HG02571 (cell line): ENCODE results near the gene NCOA7.
"Not testable (repeated sequence)": the region's sequence is repeated elsewhere in the genome, so short reads cannot be mapped to it uniquely, and the experiment has no call there.

ENCODE experiments used
- ATAC-seq: cut with Tn5 transposase; IDR thresholded peaks from one replicate; pipeline ENCODE4 v1.9.1; 2021; ENCODE audit warnings: mild to moderate bottlenecking, moderate library complexity; ENCODE audit not compliant: unreplicated experiment

The NCOA7 gene

GRCh38 chr6:125835221-125835744, 44.5 kb downstream of the NCOA7 start:
- ATAC-seq, result no peak

GRCh38 chr6:125836466-125836865, 45.7 kb downstream of the NCOA7 start:
- no peak for ATAC-seq

GRCh38 chr6:125839471-125839870, 48.7 kb downstream of the NCOA7 start:
- ATAC-seq, result no peak

- ATAC-seq, result no peak
Measured at GRCh38 chr6:125839879-125840278, 49.1 kb downstream of the NCOA7 start.

- no peak for ATAC-seq
Measured at GRCh38 chr6:125841356-125842090, 50.8 kb downstream of the NCOA7 start.

GRCh38 chr6:125842091-125842626, 51.4 kb downstream of the NCOA7 start:
- ATAC-seq, result no peak

GRCh38 chr6:125843593-125843992, 52.8 kb downstream of the NCOA7 start:
- ATAC-seq, result no peak

- ATAC-seq, result no peak
Measured at GRCh38 chr6:125844989-125845388, 54.2 kb downstream of the NCOA7 start.

- no peak for ATAC-seq
Measured at GRCh38 chr6:125846292-125847024, 55.7 kb downstream of the NCOA7 start.

- ATAC-seq, result not testable (repeated sequence)
Measured at GRCh38 chr6:125848286-125848685, 57.5 kb downstream of the NCOA7 start.

- ATAC-seq, result no peak
Measured at GRCh38 chr6:125850361-125850760, 59.6 kb downstream of the NCOA7 start.

- no peak for ATAC-seq
Measured at GRCh38 chr6:125852587-125852986, 61.8 kb downstream of the NCOA7 start.

GRCh38 chr6:125853168-125853567, 62.4 kb downstream of the NCOA7 start:
- no peak for ATAC-seq

- ATAC-seq, result no peak
Measured at GRCh38 chr6:125853756-125854155, 63.0 kb downstream of the NCOA7 start.

GRCh38 chr6:125854355-125854754, 63.6 kb downstream of the NCOA7 start:
- ATAC-seq, result no peak

GRCh38 chr6:125855783-125856182, 65.0 kb downstream of the NCOA7 start:
- ATAC-seq, result no peak

GRCh38 chr6:125857846-125858245, 67.1 kb downstream of the NCOA7 start:
- ATAC-seq, result no peak

- peak; percentile 89 for ATAC-seq
Measured at GRCh38 chr6:125858427-125859320, 67.9 kb downstream of the NCOA7 start.

- ATAC-seq, result no peak
Measured at GRCh38 chr6:125859727-125860126, 69.0 kb downstream of the NCOA7 start.

GRCh38 chr6:125863023-125863422, 72.3 kb downstream of the NCOA7 start:
- ATAC-seq, result no peak

- no peak for ATAC-seq
Measured at GRCh38 chr6:125865015-125865414, 74.3 kb downstream of the NCOA7 start.
